GM18861 (cell line): ENCODE measurements around the gene NUTM2D.
"Not testable (repeated sequence)": the region's sequence is repeated elsewhere in the genome, so short reads cannot be mapped to it uniquely, and the experiment has no call there.

Experiments
- ATAC-seq: cut with Tn5 transposase; IDR thresholded peaks from one replicate; pipeline ENCODE4 v1.9.1; 2021; ENCODE audit not compliant: unreplicated experiment

The NUTM2D gene

GRCh38 chr10:87369514-87370112 lies 12.1 kb downstream of the NUTM2D start:
- ATAC-seq, result not testable (repeated sequence)

DNA sequence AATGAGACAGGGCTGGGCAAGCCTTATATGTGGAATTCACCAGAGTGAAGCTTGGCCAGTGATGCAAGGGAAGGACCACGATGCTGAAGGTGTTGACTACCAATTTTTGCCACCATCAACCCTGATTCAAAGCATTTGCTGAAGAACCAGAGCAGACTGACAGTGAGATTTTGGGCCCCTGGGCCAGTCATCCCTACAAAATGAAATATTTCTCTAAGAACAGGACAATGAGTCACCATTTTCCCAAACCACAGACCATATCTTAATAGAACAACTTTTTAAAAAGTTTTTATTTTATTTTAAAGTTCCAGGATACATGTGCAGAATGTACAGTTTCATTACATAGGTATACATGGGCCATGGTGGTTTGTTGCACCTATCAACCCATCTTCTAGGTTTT lies 16.5 kb downstream of the NUTM2D start:
- not testable (repeated sequence) for ATAC-seq

GRCh38 chr10:87379115-87379514 lies 21.6 kb downstream of the NUTM2D start:
- not testable (repeated sequence) for ATAC-seq

- not testable (repeated sequence) for ATAC-seq
Measured at GRCh38 chr10:87383149-87383857, 25.8 kb downstream of the NUTM2D start.

- ATAC-seq, result not testable (repeated sequence)
Measured at GRCh38 chr10:87384283-87384682, 26.7 kb downstream of the NUTM2D start.

DNA sequence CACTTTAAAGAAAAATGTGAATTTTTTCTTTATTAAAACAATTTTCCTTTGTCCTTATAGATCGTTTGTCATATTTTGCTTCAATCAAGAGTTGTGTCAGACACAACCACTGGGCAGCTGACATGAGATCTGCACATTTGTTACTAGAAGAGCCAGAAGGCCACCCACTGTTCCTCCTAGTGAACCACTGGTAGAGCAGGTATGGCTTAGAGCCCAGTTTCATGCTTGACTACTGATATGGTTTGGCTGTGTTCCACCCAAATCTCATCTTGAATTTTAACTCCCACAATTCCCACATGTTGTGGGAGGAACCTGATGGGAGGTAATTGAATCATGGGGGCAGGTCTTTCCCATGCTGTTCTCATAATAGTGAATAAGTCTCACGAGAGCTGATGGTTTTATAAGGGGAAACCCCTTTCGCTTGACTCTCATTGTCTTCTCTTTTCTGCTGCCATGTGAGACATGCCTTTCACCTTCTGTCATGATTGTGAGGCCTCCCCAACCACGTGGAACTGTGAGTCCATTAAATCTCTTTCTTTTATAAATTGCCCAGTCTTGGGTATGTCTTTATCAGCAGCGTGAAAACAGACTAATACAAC lies 28.3 kb downstream of the NUTM2D start:
- ATAC-seq, result not testable (repeated sequence)

DNA sequence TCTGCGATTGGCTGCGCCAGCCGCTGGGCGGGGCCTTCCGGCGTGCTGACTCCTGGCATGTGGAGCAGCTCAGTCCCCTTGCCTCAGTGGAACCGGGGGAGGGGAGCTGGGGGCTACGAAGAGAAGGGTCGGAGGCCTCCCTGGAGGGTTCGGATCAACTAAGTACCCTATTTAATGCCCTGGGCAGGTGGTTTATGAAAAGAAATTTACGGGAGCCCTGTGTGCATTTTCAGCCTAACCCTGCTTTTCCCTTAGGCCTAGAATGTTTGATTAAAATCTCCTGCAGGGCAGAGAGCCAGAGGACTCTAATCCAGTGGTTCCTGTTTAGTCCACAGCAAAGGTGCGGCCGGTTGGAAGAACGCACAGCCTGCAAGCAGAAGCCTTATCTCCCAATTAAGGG lies 33.8 kb downstream of the NUTM2D start:
- ATAC-seq, result not testable (repeated sequence)

- not testable (repeated sequence) for ATAC-seq
Measured at GRCh38 chr10:87396206-87396605, 38.7 kb downstream of the NUTM2D start.

DNA sequence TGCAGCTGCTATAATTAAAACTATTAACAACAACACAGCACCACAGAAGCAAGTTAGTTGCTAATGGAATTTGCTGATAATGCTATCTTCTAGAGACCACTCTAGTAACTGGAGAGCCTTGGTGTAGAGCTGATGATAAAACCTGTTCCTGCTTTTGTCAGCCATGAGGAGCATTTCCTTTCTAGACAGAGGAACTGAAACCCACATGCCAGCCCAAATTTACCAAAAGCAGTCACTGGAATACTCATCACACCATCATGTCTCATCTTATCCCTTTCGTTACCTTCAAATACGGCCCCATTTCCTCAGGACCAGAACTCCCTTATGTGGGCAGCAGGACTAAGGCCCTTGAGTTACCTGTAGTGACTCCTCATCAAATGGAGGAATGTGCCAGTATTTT lies 40.9 kb downstream of the NUTM2D start:
- ATAC-seq, result not testable (repeated sequence)

- ATAC-seq, result not testable (repeated sequence)
Measured at GRCh38 chr10:87407516-87408467, 50.2 kb downstream of the NUTM2D start.

DNA sequence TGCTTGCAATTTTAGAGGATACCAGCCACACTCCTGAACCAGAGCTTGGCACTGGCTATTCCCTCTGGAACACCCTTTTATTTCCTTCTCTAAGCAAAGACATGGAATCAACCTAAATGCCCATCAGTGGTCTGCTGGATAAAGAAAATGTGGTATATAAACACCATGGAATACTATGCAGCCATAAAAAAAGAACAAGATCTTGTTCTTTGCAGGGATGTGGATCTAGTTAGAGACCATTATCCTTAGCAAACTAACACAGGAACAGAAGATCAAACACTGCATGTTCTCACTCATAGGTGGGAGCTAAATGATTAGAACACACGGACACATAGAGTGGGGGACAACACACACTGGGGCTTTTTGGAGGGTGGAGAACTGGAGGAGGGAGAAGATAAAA lies 56.4 kb downstream of the NUTM2D start:
- not testable (repeated sequence) for ATAC-seq
